Measurements from ENCODE around the gene SCEL. TPM values are rescaled to one million over a fixed set of nuclear protein-coding genes. Genes with fewer than 3 reads are reported as not detected.

The SCEL gene
- total RNA-seq, 1 donor from 2014 or later = 60.8 TPM

GRCh38 chr13:77616027-77616426 is 80.5 kb downstream of the SCEL start:
- DNase-seq (ENCODE audit: low read depth) (no peak), FAIRE-seq (no peak)
- Histone ChIP-seq H3K4me3 (ENCODE audit: low read depth, low read length) (no peak overlapping the region), H3K27me3 (ENCODE audit: control insufficient read depth, insufficient read depth, low read length) (no peaks in the 10 kb centered on the region), H3K36me3 (ENCODE audit: control insufficient read depth, insufficient read depth, low read length) (no peaks in the 10 kb centered on the region)
- TF ChIP-seq CTCF (IDR thresholded peaks at IDR 0.05; ENCODE audit: insufficient read depth, low read length, severe bottlenecking) = no peak

GRCh38 chr13:77619655-77620054 is 84.1 kb downstream of the SCEL start:
- no peak for TF ChIP-seq CTCF (IDR thresholded peaks at IDR 0.05; ENCODE audit: insufficient read depth, low read length, severe bottlenecking)
- H3K27me3 ChIP-seq (ENCODE audit: control insufficient read depth, insufficient read depth, low read length) = no peaks in the 10 kb centered on the region
- DNase-seq (ENCODE audit: low read depth) (no peak), FAIRE-seq (no peak)
- H3K4me3 ChIP-seq (ENCODE audit: low read depth, low read length) = no peak overlapping the region
- H3K36me3 ChIP-seq (ENCODE audit: control insufficient read depth, insufficient read depth, low read length) = no peaks in the 10 kb centered on the region

GRCh38 chr13:77620138-77620537 is 84.6 kb downstream of the SCEL start:
- no peak for TF ChIP-seq CTCF (IDR thresholded peaks at IDR 0.05; ENCODE audit: insufficient read depth, low read length, severe bottlenecking)
- H3K27me3 ChIP-seq (ENCODE audit: control insufficient read depth, insufficient read depth, low read length) = no peaks in the 10 kb centered on the region
- no peak overlapping the region for H3K4me3 ChIP-seq (ENCODE audit: low read depth, low read length)
- no peak for DNase-seq (ENCODE audit: low read depth)
- no peaks in the 10 kb centered on the region for H3K36me3 ChIP-seq (ENCODE audit: control insufficient read depth, insufficient read depth, low read length)
- no peak for FAIRE-seq

GRCh38 chr13:77623806-77624205 is 88.3 kb downstream of the SCEL start:
- Histone ChIP-seq H3K4me3 (ENCODE audit: low read depth, low read length) (no peak overlapping the region), H3K36me3 (ENCODE audit: control insufficient read depth, insufficient read depth, low read length) (no peaks in the 10 kb centered on the region), H3K27me3 (ENCODE audit: control insufficient read depth, insufficient read depth, low read length) (no peaks in the 10 kb centered on the region)
- FAIRE-seq (no peak), DNase-seq (ENCODE audit: low read depth) (no peak)
- no peak for TF ChIP-seq CTCF (IDR thresholded peaks at IDR 0.05; ENCODE audit: insufficient read depth, low read length, severe bottlenecking)

GRCh38 chr13:77628170-77628569 is 92.7 kb downstream of the SCEL start:
- FAIRE-seq (no peak), DNase-seq (ENCODE audit: low read depth) (no peak)
- H3K36me3 ChIP-seq (ENCODE audit: control insufficient read depth, insufficient read depth, low read length) = peaks cover 2% of the 10 kb centered on the region
- no peaks in the 10 kb centered on the region for H3K27me3 ChIP-seq (ENCODE audit: control insufficient read depth, insufficient read depth, low read length)
- TF ChIP-seq CTCF (IDR thresholded peaks at IDR 0.05; ENCODE audit: insufficient read depth, low read length, severe bottlenecking) = no peak
- H3K4me3 ChIP-seq (ENCODE audit: low read depth, low read length) = no peak overlapping the region

- no peak for TF ChIP-seq CTCF (IDR thresholded peaks at IDR 0.05; ENCODE audit: insufficient read depth, low read length, severe bottlenecking)
- DNase-seq (ENCODE audit: low read depth) (no peak), FAIRE-seq (no peak)
- H3K27me3 ChIP-seq (ENCODE audit: control insufficient read depth, insufficient read depth, low read length) = no peaks in the 10 kb centered on the region
- no peak overlapping the region for H3K4me3 ChIP-seq (ENCODE audit: low read depth, low read length)
- H3K36me3 ChIP-seq (ENCODE audit: control insufficient read depth, insufficient read depth, low read length) = no peaks in the 10 kb centered on the region
Observed at GRCh38 chr13:77637588-77637987, 102.1 kb downstream of the SCEL start.
